Measurements from ENCODE around the gene COL21A1.

- TF ChIP-seq REST (IDR thresholded peaks at IDR 0.05) (no peak), EP300 (IDR thresholded peaks at IDR 0.05) (no peak), RARB (CRISPR knock-in tag; IDR thresholded peaks at IDR 0.05) (no peak)
These were observed 98.7 kb downstream of the COL21A1 start for GRCh38 chr6:56148488-56149186.
